AG09319 (cell line): ENCODE results near the gene VWA2.

Experiments used
- DNase-seq: peaks from one replicate; pipeline ENCODE4 v3.0.0-alpha.2; 2010; ENCODE audit warnings: low read depth; ENCODE audit errors: extremely low read depth
- CTCF ChIP-seq: IDR thresholded peaks from 2 replicates; pipeline ENCODE4 v1.5.1; 2011; ENCODE audit warnings: low read depth, mild to moderate bottlenecking, inconsistent platforms, low read length, moderate library complexity

The VWA2 gene

GRCh38 chr10:114293075-114293474, 54.0 kb downstream of the VWA2 start:
- DNase-seq = no peak
- no peak for TF ChIP-seq CTCF

GRCh38 chr10:114294549-114294948, 55.5 kb downstream of the VWA2 start:
- DNase-seq = no peak
- TF ChIP-seq CTCF = no peak

- DNase-seq = no peak
- no peak for TF ChIP-seq CTCF
Measured at GRCh38 chr10:114295393-114295792, 56.3 kb downstream of the VWA2 start.

GRCh38 chr10:114297136-114297705, 58.2 kb downstream of the VWA2 start:
- TF ChIP-seq CTCF = no peak
- no peak for DNase-seq

- no peak for DNase-seq
- no peak for TF ChIP-seq CTCF
Measured at GRCh38 chr10:114300036-114300645, 61.1 kb downstream of the VWA2 start.

GRCh38 chr10:114301177-114301576, 62.1 kb downstream of the VWA2 start:
- no peak for DNase-seq
- TF ChIP-seq CTCF = no peak

GRCh38 chr10:114301951-114302710, 63.1 kb downstream of the VWA2 start:
- TF ChIP-seq CTCF = no peak
- DNase-seq = no peak
